ENCODE data around the gene FOXD4L6. TPM values are rescaled to one million over a fixed set of nuclear protein-coding genes. Genes with fewer than 3 reads are reported as not detected.
"Not testable (repeated sequence)": the region's sequence is repeated elsewhere in the genome, so short reads cannot be mapped to it uniquely, and the experiment has no call there.

Gene FOXD4L6
- total RNA-seq, 1 donor from 2014 or later = not detected

DNA sequence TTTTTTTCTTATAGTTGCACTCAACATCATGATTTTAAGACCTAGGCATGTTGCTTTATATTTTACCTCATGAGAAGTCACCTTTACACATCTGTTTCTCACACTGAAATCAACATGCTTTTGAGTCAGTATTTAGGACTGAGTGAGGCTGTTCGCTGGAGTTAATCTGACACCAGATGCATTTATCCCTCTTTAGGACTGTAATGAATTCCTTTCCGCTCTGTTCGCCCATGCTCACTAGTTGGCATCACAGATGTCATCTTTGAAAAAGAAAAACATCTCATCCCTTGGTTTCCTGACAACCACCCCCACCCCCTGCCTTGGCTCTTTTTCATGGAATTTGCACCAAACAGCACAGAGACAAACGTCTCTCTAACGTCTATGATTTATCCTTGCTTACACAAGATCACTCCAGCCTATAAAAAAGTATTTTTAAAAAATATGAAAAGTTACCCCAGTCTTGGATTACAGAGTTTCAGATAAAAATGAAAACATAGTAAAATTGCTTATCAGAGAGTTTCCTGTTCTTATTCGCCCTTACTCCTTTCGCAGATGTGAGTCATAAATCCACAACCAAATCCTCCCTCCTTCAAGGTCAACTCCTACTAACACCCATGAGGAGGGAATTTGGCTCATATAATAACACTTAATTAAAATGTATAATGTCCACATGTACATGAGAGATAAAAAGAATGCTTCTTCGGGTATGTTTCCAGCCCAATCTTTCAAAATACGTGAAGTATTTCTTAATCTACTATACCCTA is 34.3 kb downstream of the FOXD4L6 start:
- H3K27ac Mint-ChIP-seq; H3K4me3 Mint-ChIP-seq; intact Hi-C loops (cut with micrococcal nuclease); H3K9me3 Mint-ChIP-seq; H3K36me3 Mint-ChIP-seq (ENCODE audit: low read depth); DNase-seq; H3K27me3 Mint-ChIP-seq; CTCF ChIA-PET; H3K4me1 Mint-ChIP-seq; ATAC-seq (ENCODE audit: low read depth); POLR2A ChIA-PET: not testable (repeated sequence)

DNA sequence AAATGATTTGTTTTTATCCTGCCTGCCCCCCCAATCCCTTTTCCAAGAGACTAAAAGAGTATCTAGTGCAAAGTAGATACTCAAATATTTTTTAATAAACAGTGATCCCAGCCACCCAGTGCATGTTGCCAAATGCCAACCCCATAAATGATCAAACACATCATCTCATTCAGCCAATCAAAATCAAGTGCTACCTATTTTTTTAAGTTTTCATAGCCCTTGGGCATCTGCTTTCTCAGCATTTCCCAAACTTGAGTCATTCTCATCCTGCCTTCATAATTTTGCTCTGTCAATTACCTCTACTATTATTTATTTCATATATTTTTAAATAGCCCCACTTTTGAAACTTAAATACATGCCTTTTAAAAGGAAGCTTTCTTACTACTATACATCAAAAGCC is 37.6 kb downstream of the FOXD4L6 start:
- H3K9me3 Mint-ChIP-seq; CTCF ChIA-PET; DNase-seq; H3K4me3 Mint-ChIP-seq; ATAC-seq (ENCODE audit: low read depth); H3K27ac Mint-ChIP-seq; intact Hi-C loops (cut with micrococcal nuclease); H3K36me3 Mint-ChIP-seq (ENCODE audit: low read depth); POLR2A ChIA-PET; H3K27me3 Mint-ChIP-seq; H3K4me1 Mint-ChIP-seq: not testable (repeated sequence)

DNA sequence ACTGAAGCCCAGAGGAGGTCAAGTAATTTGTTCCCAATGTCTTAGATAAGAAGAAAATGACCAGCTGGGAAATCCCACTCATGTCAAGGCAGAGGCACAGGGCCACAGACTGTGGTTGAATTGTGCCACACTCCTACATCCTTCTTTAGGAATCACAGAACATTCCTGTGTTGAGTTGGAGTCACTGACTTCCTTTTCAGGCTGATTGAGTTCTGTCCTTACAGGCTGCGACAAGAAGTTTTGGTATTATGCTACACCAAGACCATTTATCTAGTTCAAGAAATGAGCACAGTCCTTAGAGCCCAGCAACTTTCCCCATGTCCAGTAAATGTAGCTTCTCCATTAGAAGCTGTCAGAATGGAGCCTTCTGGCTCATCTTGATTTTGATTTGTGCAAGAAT is 38.1 kb downstream of the FOXD4L6 start:
- intact Hi-C loops (cut with micrococcal nuclease); CTCF ChIA-PET; DNase-seq; H3K27me3 Mint-ChIP-seq; POLR2A ChIA-PET; ATAC-seq (ENCODE audit: low read depth); H3K4me3 Mint-ChIP-seq; H3K27ac Mint-ChIP-seq; H3K9me3 Mint-ChIP-seq; H3K36me3 Mint-ChIP-seq (ENCODE audit: low read depth); H3K4me1 Mint-ChIP-seq: not testable (repeated sequence)

- H3K27ac Mint-ChIP-seq; CTCF ChIA-PET; H3K9me3 Mint-ChIP-seq; H3K36me3 Mint-ChIP-seq (ENCODE audit: low read depth); DNase-seq; H3K4me1 Mint-ChIP-seq; POLR2A ChIA-PET; H3K4me3 Mint-ChIP-seq; H3K27me3 Mint-ChIP-seq; intact Hi-C loops (cut with micrococcal nuclease): not testable (repeated sequence)
- peak; percentile 93 for ATAC-seq (ENCODE audit: low read depth)
Observed at GRCh38 chr9:41088450-41089059, 39.9 kb downstream of the FOXD4L6 start.

DNA sequence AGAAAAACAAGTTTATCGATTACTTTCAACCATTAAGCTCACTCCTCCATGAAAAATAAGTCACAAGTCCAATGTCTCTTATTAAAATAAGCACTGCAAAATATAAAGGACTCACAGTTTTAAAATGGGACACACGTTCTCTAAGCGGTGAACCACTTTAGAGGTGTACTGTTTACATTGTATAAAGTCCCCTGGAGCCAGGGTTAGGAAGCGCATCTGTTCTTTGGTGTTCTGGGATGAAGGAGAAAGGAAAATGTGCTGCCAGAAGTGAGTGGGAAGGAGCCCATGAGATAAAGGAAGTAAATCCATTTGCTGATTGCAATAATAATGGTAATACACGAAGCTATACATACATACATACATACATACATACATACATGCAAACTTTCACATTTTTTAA is 40.6 kb downstream of the FOXD4L6 start:
- H3K27ac Mint-ChIP-seq; H3K27me3 Mint-ChIP-seq; DNase-seq; H3K36me3 Mint-ChIP-seq (ENCODE audit: low read depth); intact Hi-C loops (cut with micrococcal nuclease); ATAC-seq (ENCODE audit: low read depth); POLR2A ChIA-PET; H3K9me3 Mint-ChIP-seq; CTCF ChIA-PET; H3K4me1 Mint-ChIP-seq; H3K4me3 Mint-ChIP-seq: not testable (repeated sequence)

DNA sequence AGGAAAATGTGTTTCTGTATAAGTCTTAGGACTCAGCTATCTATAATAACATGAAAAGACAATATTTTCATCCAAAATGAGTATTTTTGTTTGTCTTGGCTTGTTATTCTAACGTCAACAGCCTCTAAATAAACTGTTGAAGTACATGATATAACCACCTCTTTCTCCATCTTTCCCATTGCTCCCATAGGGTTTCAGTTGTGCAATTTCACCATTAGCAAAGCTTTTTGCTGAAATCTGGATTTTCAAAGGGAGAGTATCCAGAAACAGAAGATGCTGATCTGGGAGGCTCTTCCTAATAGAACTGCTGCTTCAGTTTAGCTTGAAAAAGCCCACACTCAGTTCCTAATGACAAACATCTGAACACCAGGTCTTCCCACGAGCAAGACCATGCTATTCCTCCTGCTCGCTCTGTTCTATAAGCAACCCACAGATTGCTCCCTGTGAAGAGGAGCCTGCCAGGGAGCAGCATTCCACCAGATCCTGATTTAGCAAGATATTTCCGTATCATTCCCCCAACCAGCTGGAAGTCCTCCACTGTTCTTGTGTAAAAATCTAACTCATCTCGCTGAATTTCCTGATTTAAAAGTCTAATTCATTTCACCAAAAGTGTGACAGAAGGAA is 41.2 kb downstream of the FOXD4L6 start:
- CTCF ChIA-PET; H3K9me3 Mint-ChIP-seq; intact Hi-C loops (cut with micrococcal nuclease); H3K4me3 Mint-ChIP-seq; ATAC-seq (ENCODE audit: low read depth); POLR2A ChIA-PET; DNase-seq; H3K4me1 Mint-ChIP-seq; H3K36me3 Mint-ChIP-seq (ENCODE audit: low read depth); H3K27ac Mint-ChIP-seq: not testable (repeated sequence)
- peaks cover 11% of the 10 kb centered on the region for H3K27me3 Mint-ChIP-seq

DNA sequence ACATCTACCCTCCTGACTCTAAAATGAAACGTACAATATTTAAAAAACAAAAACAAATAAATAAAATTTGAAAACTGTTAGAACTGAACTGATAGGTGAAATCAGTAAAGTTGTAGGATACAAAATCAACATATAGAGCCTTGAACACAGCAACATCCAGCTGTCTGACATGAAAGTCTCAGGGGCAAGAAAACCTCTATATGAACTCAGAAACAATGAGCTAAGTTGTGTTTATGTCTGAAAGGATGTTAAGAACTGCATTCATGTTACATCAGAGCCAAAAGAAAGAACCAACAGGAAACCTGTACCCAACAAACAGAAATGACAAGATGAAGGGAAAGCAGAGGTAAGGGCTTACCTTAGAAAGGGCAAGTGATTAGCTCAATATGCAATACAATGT is 41.8 kb downstream of the FOXD4L6 start:
- H3K4me3 Mint-ChIP-seq; H3K4me1 Mint-ChIP-seq; CTCF ChIA-PET; DNase-seq; H3K27ac Mint-ChIP-seq; POLR2A ChIA-PET; ATAC-seq (ENCODE audit: low read depth); intact Hi-C loops (cut with micrococcal nuclease); H3K9me3 Mint-ChIP-seq; H3K36me3 Mint-ChIP-seq (ENCODE audit: low read depth): not testable (repeated sequence)
- H3K27me3 Mint-ChIP-seq = peaks cover 13% of the 10 kb centered on the region

DNA sequence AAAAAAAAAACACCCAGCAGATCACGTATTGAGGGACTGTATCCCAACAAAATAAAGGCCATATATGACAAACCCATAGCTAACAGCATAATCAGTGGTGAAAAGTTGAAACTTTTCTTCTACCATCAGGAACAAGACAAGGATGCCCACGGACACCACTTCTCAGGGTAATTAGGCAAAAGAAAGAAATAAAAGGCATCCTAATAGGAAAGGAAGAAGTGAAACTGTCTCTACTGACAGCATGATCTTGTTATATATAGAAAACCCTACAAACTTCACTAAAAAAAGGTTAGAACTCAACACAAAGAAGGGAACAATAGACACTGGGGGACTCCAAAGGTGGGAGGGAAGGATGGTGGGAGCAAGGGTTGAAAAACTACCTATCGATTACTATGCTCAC is 42.3 kb downstream of the FOXD4L6 start:
- H3K4me3 Mint-ChIP-seq; ATAC-seq (ENCODE audit: low read depth): not testable (repeated sequence)
- H3K27me3 Mint-ChIP-seq = peaks cover 13% of the 10 kb centered on the region

GRCh38 chr9:41082358-41082757 is 46.1 kb downstream of the FOXD4L6 start:
- H3K27me3 Mint-ChIP-seq; intact Hi-C loops (cut with micrococcal nuclease); H3K36me3 Mint-ChIP-seq (ENCODE audit: low read depth); H3K27ac Mint-ChIP-seq; POLR2A ChIA-PET; H3K4me3 Mint-ChIP-seq; ATAC-seq (ENCODE audit: low read depth); H3K4me1 Mint-ChIP-seq; H3K9me3 Mint-ChIP-seq; DNase-seq; CTCF ChIA-PET: not testable (repeated sequence)

More for the DNA sequence above, 42.3 kb downstream of the FOXD4L6 start:
- intact Hi-C loops (cut with micrococcal nuclease); POLR2A ChIA-PET; H3K4me1 Mint-ChIP-seq; DNase-seq; H3K9me3 Mint-ChIP-seq; H3K36me3 Mint-ChIP-seq (ENCODE audit: low read depth); H3K27ac Mint-ChIP-seq; CTCF ChIA-PET: not testable (repeated sequence)

GRCh38 chr9:41079464-41079863 is 49.0 kb downstream of the FOXD4L6 start:
- H3K9me3 Mint-ChIP-seq; H3K27ac Mint-ChIP-seq; H3K36me3 Mint-ChIP-seq (ENCODE audit: low read depth); CTCF ChIA-PET; ATAC-seq (ENCODE audit: low read depth); H3K4me3 Mint-ChIP-seq; H3K4me1 Mint-ChIP-seq; DNase-seq; POLR2A ChIA-PET; intact Hi-C loops (cut with micrococcal nuclease): not testable (repeated sequence)
- H3K27me3 Mint-ChIP-seq = peaks cover 14% of the 10 kb centered on the region

DNA sequence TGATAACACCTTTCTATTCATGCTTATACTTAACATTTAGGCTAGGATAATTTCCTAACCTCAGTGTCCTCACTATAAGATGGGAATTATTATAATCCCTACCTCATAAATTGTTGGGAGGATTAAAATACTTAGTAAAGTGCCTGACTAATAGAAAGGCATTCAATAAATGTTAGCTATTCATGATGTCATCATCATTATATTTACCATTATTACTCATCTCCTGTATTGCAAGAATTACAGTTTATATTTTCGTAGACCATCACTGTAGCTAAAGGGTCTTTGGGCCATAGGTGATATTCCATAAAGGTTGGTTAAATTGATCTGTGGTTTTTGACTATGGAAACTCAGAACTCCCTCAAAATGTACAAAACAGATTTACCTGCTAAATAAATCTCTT is 50.9 kb downstream of the FOXD4L6 start:
- CTCF ChIA-PET; H3K9me3 Mint-ChIP-seq; intact Hi-C loops (cut with micrococcal nuclease); POLR2A ChIA-PET; H3K36me3 Mint-ChIP-seq (ENCODE audit: low read depth); ATAC-seq (ENCODE audit: low read depth); H3K27ac Mint-ChIP-seq; DNase-seq; H3K4me3 Mint-ChIP-seq: not testable (repeated sequence)
- Mint-ChIP-seq H3K4me1 (peaks cover 11% of the 10 kb centered on the region), H3K27me3 (peaks cover 22% of the 10 kb centered on the region)
